ENCODE results near the gene EIF2B4. TPM values are rescaled to one million over a fixed set of nuclear protein-coding genes. Genes with fewer than 3 reads are reported as not detected.

Gene EIF2B4
- total RNA-seq, 2 donors from 2014 or later, result 49.5 to 52.0 TPM

Other genes with a start within 250 kb of the EIF2B4 start
- gene ABHD1, start 246.5 kb downstream of the EIF2B4 start, total RNA-seq, result under 1 TPM in 1 of 2 donors, not detected in 1; 0.25 TPM
- 100 to 1,000 TPM in 1 of 2 donors, 10 to 100 TPM in 1; 91.6 to 109 TPM for gene PREB, start 235.7 kb downstream of the EIF2B4 start, total RNA-seq
- gene PRR30, start 230.9 kb downstream of the EIF2B4 start, total RNA-seq, result not detected
- not detected for gene TCF23, start 221.3 kb downstream of the EIF2B4 start, total RNA-seq
- 10 to 100 TPM; 59.3 to 59.9 TPM for gene ATRAID, start 158.3 kb downstream of the EIF2B4 start, total RNA-seq
- 100 to 1,000 TPM in 1 of 2 donors, 10 to 100 TPM in 1; 40.7 to 123 TPM for gene SLC5A6, start 158.1 kb downstream of the EIF2B4 start, total RNA-seq
- 100 to 1,000 TPM in 1 of 2 donors, 10 to 100 TPM in 1; 50.6 to 175 TPM for gene CAD, start 153.0 kb downstream of the EIF2B4 start, total RNA-seq
- gene SLC30A3, start 107.3 kb downstream of the EIF2B4 start, total RNA-seq, result not detected
- gene DNAJC5G, start 94.9 kb downstream of the EIF2B4 start, total RNA-seq, result not detected
- gene TRIM54, start 87.9 kb downstream of the EIF2B4 start, total RNA-seq, result under 1 TPM; 0.28 to 0.33 TPM
- gene UCN, start 61.9 kb downstream of the EIF2B4 start, total RNA-seq, result 1 to 10 TPM; 1.3 TPM
- 10 to 100 TPM; 92.4 to 96.1 TPM for gene MPV17, start 47.2 kb downstream of the EIF2B4 start, total RNA-seq
- 100 to 1,000 TPM in 1 of 2 donors, 10 to 100 TPM in 1; 85.4 to 107 TPM for gene GTF3C2, start 13.6 kb downstream of the EIF2B4 start, total RNA-seq
- gene SNX17, start 278 bp upstream of the EIF2B4 start, total RNA-seq, result 100 to 1,000 TPM; 100 to 113 TPM
- 10 to 100 TPM; 21.8 to 23.6 TPM for gene ZNF513, start 10.4 kb upstream of the EIF2B4 start, total RNA-seq
- gene PPM1G, start 39.3 kb upstream of the EIF2B4 start, total RNA-seq, result 100 to 1,000 TPM; 110 to 158 TPM
- gene NRBP1, start 58.3 kb upstream of the EIF2B4 start, total RNA-seq, result 100 to 1,000 TPM in 1 of 2 donors, 10 to 100 TPM in 1; 66.0 to 117 TPM
- 1 to 10 TPM; 2.2 to 6.1 TPM for gene KRTCAP3, start 72.0 kb upstream of the EIF2B4 start, total RNA-seq
- gene IFT172, start 119.4 kb upstream of the EIF2B4 start, total RNA-seq, result 10 to 100 TPM; 11.1 to 17.4 TPM
- gene FNDC4, start 124.9 kb upstream of the EIF2B4 start, total RNA-seq, result not detected
- gene GCKR, start 126.5 kb upstream of the EIF2B4 start, total RNA-seq, result not detected
- 10 to 100 TPM; 10.1 to 24.0 TPM for gene ZNF512, start 212.7 kb upstream of the EIF2B4 start, total RNA-seq